ENCODE measurements around the gene EXD2. TPM values are rescaled to one million over a fixed set of nuclear protein-coding genes. Genes with fewer than 3 reads are reported as not detected.
A peak's percentile ranks its signal among the peaks of the same experiment; 100 is the strongest.
"Not testable (repeated sequence)": the region's sequence is repeated elsewhere in the genome, so short reads cannot be mapped to it uniquely, and the experiment has no call there.

EXD2 gene
- polyA plus RNA-seq, 5 donors: 28.0 to 40.5 (median 33.6) TPM

DNA sequence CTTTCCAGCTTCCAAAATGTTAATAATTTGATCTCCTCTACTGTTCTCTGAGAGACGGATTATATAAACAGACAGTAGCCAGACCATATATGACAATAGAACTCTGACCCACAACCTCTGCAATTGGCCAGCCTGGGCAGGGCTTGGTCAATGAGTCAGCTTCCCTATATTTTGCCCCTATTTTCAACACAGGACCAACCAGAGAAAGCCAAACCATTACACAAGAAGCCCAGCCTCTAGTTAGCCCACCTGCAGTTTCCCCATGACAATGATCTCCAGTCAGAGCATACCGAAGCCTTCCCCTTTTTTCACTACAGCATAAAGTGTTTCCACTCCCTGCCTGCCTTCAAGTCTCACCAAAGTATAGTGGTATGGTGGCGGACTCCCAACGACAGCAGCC, 7.6 kb upstream of the EXD2 start:
- no peak for DNase-seq

DNA sequence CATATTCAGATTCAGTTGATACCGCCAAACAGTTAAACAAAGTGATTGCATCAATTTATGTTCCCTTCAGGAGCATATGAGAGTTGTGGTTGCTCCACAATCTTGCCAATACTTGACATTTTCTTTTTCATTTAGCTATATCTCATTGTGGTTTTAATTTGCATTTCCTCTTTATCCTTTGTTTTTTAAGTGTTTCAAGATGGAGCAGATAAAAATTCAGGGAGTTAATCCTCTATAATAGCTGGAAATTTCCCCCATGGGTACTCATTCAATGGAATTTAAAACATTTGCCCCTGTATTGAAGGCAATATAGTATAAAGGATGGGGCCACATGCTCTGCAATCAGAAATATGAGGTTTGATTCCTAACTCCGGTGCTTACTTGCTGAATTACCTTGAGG, 1.1 kb upstream of the EXD2 start:
- DNase-seq: no peak

DNA sequence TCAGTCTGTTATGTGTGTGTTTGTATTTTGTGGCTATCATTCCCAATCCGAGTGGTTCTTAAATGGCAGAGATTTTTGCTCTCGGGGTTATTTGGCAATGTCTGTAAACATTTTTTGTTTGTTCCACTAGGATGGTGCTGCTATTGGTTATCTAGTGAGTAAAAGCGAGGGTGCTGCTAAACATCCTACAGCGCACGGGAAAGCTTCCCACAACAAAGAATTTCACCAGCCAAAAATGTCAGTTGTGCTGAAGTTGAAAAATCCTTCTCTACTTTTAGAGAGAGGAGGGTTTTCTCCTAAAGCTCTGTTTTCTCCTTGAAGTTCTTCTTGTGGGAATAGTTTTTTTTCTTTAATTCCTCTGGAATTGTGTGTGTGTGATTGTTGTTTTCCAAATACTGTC, 2.4 kb downstream of the EXD2 start:
- no peak for DNase-seq

DNA sequence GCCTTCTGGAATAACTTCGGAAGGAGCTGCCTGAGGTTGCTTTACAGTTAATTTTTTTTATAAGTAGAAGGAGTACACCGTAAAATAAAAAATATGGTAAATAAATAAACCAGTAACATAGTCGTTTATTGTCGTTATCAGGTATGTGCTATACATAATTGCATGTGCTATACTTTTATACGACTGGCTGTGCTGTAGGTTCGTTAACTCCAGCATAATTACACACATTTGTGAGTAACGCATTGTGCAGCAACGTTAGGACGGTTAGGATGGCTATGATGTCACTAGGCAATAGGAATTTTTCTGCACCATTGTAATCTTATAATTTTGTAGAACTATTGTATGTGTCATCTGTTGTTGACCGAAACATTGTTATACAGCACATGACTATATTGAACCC, 8.5 kb downstream of the EXD2 start:
- no peak for DNase-seq

DNA sequence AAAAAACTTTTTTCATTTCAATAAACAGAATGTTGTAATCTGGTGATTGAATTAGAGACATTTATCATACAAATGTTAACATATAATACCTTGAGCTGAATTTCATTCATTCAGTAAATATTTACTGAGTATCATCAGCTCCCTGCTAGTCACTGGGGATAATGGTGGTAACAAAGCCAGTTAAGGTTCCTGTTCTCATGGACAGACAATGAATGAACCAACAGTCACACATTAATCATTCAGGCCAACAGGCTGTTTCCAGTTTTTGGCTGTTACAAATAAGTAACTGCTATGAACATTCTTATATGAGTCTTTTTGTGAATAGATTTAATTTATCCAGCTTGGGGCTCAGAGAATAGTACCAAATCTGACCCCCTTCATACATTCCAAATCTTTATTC, 13.5 kb downstream of the EXD2 start:
- no peak for DNase-seq

DNA sequence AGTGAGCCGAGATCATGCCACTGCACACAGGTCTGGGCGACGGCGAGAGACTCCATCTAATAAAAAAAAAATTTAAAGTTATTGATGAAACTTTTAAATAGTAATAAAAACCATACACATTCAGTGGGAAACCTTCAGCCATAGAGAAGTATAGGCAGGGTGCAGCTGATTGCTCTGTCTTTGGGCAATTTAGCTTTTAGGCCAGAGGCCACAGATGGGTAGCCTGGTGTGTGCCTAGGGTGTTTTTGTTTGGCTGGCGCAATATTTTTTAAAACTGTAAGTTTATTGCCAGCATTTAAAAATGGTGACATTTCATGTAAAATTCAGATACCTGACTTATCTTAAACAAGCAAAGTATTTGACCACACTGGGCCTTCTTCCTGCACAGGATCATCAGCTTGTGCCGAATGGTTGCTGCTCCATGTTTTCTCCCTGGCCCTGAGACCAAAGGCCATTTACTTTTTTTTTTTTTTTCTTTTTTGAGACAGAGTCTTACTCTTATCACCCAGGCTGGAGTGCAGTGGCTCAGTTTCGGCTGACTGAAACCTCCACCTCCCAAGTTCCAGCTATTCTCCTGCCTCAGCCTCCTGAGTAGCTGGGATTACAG, 16.2 kb downstream of the EXD2 start:
- DNase-seq: no peak

DNA sequence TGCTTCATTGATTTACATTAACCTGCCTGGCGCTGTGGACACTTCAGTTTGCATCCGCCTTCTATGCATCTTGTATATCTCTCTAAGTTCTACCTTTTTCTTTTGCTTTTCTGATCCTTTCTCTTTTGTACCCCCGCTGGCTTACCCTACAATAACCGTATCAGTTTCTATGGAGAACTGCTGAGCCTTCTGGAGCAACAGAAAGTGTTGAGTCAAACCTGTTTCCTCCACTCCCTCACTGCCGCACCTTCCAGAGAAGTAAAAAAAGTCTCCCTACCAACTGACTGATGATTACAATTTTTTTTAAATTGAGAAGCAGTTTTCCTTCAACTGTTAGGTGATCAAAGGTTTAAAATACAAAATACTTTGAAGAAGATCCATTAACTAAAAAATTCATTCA, 17.4 kb downstream of the EXD2 start:
- DNase-seq: no peak

DNA sequence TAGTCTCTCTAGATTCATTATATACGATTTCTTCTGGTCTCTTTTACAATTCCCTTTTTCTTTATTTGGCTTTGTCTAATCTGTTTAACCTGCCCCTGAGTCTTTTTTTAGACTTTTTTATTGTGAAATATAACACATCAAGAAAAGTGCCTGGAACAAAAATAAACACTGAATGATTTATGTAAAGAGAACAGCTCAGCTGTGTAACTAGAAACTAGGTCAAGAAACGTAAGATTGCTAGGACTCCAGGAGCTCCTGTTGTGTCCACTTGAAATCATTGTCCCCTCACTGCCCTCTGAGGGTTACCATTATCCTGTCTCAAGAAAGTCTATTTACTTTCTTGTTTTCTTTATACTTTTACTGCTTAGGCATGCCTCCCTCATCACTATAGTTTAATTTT, 23.1 kb downstream of the EXD2 start:
- no peak for DNase-seq

DNA sequence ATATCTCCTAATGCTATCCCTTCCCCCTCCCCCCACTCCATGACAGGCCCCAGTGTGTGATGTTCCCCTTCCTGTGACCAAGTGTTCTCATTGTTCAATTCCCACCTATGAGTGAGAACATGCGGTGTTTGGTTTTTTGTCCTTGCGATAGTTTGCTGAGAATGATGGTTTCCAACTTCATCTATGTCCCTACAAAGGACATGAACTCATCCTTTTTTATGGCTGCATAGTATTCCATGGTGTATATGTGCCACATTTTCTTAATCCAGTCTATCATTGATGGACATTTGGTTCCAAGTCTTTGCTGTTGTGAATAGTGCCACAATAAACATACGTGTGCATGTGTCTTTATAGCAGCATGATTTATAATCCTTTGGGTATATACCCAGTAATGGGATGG, 26.4 kb downstream of the EXD2 start:
- not testable (repeated sequence) for DNase-seq

DNA sequence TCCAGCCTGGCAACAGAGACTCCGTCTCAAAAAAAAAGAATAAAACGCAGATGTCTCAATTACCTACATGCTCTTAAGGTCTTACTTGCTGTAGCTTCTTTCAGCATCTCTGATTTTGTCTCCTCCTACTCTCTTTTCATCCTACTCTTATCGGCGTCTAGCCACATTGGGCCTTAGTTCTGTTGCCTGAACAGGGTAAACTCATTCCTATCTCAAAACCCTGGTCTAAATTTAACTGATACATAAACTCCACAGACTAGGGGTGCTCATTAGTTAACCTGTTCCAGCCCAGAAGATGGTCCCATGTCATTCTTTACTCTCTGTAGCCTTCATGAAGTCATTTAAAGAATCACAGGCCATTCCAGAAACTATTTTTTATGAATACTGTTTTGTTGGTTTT, 33.6 kb downstream of the EXD2 start:
- no peak for DNase-seq

DNA sequence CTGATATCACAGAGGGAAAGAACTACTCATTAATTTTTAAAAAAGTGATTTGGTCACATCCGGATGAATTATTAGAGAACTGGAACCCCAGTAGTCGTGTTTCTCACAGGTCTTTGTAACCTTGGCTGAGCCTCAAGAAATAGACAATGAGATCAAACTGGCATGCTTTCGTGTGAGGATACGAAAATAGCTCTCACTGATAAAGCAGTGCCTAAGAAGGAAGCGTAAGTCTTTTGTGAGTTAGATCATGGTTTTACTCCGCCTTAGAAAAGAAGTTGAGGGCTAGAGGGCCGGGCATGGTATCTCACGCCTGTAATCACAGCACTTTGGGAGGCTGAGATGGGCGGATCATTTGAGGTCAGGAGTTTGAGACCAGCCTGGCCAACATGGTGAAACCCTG, 34.9 kb downstream of the EXD2 start:
- no peak for DNase-seq

DNA sequence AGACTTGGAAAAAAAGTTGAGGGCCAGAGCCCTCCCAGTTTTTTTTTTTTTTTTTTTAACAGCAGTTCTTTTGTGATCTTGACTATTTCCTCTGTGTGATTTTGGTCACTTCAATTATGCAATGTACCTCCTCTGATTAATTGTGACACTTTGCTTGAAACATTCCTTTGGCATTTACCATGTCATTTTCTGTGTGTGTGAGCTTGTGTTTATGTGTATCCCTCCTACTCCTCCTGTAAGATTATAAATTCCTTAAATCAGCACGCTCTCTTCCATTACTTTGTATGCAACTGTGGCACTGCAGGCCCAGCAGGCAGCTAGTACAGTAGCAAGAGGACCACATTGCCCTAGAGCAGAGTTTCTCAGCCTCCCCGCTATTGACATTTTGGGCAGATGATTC, 35.4 kb downstream of the EXD2 start:
- DNase-seq: no peak

DNA sequence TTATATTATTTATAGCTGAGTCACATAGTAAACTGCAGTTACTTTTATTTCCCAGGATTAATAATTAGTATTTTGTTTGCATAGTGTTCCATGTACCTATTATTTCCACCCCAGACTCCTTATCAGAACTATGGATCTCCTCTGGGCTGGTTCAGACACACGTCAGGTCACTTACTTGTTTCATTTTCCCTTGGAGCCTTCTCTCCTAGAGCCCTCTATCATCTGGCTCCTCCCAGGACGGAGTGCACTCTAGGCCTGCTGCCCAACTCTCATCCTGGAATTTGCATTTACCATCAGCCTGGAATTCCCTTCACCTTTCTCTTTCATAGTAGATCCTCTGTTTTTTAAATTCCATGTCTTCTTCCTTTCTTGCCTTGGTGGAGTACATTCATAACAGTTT, 40.2 kb downstream of the EXD2 start:
- no peak for DNase-seq

DNA sequence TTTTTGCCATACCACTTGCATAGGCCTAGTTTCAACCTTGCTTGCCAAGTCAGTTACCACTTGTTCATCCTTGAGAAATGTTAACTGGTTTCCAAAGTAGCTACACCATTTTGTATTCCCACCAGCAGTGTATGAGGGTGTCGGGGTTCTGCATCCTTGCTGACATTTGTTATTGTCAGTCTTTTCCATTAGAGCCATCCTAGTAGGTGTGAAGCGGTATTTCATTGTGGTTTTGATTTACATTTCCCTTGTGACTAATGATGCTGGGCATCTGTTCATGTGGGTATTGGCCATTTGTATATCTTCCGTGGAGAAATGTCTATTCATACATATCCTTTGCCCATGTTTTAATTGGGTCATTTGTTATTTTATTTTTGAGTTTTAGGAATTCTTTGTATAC, 41.1 kb downstream of the EXD2 start:
- DNase-seq: no peak

DNA sequence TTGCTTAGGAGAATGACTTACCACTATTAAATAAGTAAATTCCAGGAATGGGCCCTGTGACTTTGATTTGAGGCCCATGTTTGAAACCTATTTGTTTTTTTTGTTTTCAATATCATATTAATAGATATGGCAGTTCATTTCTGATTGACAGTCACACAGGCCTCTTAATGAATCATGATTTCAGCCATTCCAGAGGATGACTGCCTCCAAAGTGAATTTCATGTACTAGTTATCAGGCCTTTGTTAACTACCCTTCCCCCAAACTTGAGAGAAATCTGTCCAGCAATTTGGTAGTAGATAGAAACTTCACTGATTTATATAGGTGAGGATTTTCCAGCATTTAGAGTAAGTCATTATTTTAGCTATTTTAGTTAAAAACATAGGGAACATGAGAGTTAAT, 42.8 kb downstream of the EXD2 start:
- DNase-seq: no peak

DNA sequence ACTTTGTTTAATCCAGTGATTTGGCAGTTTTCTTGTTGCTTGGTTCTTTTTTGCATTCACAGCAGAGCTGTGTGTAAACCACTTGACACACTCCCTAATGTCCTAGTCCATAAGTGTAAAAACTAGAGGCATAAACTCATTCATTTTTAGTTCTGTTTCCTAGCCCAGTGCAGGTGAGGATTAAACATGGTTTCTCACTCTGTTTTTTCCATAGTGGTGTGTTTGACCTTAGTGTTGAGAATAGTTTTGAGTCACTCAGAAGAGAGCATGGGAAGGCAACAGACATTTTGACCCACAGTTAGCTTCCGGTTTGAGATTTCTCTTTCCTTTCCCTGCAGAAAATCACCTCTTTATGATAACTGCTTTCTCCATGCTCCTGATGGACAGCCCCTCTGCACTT, 44.4 kb downstream of the EXD2 start:
- DNase-seq: no peak

DNA sequence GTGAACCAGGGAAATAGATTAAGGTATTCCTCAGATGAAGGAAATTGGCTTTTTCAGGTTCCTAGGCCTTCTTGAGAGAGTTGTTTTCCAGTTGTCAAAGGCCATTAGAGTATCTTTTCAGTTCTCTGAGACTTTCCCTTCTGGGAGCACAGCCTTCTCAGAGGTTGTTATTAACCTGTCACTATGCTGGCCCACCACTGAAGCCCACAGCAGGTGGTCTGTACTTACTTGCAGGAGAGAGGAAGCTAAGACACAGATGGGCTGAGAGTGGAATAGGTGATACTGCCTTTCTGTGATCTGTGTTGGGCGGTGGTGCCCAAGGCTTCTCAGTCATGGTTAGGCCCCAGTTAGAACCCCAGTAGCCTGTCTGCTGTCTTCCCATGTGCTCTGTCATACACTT, 45.8 kb downstream of the EXD2 start:
- DNase-seq: no peak

DNA sequence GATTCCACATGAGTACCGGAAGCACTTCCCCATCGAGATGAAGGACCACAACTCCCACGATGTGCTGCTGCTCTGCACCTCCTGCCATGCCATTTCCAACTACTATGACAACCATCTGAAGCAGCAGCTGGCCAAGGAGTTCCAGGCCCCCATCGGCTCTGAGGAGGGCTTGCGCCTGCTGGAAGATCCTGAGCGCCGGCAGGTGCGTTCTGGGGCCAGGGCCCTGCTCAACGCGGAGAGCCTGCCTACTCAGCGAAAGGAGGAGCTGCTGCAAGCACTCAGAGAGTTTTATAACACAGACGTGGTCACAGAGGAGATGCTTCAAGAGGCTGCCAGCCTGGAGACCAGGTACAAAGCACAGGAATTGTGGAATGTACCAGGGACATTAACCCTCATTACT, 46.3 kb downstream of the EXD2 start:
- no peak for DNase-seq

DNA sequence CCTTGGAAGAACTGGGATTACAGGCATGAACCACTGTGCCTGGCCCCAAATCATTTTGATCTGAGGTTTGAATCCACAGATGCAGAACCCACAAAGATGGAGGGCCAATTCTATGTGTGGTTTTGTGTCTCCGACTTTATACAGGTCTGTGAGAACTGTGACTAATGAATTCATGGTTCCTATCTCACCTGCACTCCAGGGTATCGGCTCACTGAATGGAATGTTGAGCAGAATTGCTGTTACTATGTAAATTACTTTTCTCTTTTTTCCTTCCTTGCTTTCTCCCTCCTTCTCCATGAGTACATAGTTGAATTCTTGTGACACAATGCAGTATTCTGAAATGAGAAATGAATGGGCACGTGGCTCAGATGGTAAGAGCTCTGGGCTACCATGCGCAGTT, 47.6 kb downstream of the EXD2 start:
- no peak for DNase-seq

DNA sequence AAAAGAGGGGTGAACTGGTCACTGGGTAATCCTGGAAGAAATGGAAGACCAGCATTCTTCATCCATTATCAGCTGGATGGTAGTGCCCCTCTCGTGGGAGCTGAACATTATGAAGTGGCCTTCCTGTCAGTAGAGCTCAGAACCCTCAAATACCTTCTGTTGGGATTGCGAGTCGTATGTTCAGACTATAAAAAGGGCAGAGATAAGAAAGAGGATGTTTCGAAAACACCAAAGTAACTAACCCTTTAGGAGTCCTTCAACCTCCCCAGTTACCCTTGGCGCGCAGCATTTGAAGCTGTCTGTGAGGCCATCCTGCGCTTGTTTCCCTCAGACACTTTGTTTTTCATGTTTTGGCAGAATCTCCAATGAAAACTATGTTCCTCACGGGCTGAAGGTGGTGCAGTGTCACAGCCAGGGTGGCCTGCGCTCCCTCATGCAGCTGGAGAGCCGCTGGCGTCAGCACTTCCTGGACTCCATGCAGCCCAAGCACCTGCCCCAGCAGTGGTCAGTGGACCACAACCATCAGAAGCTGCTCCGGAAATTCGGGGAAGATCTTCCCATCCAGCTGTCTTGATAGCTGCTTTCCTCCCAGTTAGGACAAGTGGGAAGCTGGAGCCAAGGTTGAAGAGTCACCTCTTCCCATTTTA, 49.4 kb downstream of the EXD2 start:
- no peak for DNase-seq

DNA sequence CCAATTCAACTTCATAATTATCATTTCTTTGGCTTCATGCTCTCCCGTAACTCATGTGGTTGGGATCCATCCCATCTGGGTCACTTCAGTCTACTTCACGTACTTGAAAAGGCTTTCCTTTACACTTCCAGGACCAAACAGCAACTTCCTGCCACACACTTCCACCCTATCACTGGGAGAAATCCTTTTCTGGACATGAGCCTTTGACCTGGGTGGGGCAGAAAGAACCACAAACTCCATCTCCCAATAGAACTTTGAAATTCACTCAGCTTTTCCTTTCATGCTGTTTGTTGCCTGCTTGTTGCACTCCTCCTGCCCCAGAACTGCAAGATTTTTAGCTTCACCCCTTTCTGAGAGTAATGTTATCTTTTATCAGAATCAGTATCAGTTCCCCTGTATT, 50.3 kb downstream of the EXD2 start:
- DNase-seq: no peak

DNA sequence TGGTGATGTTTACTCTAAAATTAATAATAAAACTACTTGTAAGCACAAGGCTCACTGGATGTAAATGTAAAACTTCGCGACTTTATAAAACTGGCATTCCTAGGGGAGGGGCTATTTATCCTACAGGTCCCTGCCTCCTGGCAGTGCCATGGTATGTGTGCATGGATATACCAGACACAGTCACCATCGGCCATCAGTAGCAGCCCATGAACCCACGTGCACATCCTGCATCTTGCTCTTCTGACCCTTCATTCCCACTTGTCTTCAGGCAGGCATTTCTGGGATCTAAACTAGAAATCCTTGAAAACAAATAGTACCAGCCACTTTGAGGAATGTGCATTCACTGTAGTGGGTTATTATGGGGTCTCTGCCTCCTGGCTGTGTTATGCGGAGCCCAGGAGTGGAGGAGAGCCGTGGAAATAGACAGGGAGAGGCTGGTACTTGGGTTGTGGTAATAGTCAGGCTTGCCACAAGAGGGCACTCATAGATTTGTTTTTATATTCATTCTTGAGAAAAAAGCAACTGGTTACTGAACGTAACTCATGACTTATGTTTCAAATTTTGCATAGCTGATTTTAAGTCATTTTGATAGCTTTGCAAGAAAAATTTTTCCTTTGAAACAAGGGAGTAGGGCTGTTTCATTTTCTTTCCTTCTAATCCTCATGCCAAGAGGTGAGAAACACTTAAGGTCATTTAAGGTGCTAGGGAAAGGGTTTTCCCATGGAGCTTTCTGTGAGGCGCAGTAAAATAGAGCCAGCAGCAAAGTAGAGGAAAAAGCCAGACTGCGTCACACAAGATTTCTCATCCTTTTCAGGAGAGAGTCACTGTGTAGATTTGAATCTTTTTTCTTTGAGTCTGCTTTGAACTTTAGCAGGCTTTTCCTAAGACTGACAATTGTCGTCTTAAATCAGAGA, 51.3 kb downstream of the EXD2 start:
- peak; percentile 47 to 55 for DNase-seq

DNA sequence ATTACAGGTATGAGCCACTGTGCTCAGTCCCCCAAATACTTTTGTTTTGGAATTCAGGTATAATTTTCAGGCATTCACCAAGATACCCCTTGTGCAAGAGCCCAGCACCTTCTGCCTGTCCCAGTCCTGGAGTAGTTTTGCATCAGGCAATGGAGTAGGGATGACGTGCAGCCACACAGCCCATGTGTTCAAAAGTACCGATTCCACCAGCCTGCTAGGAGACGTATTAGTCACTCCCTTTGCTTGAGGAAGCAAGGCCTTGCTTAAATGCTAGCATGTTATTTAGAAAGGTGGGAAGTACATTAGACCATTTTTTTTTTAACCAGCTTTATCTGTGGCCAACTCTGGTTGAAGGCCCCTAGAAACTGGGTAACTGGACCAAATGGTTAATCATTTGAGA, 53.6 kb downstream of the EXD2 start:
- no peak for DNase-seq
